Stimulated activated CD8-positive, alpha-beta memory T cell treated with anti-CD3 and anti-CD28 coated beads, Interleukin-7, amount 100 ng/mL, for 1 hour (primary cell): Measurements from ENCODE around the gene MDFI.
"Not testable (repeated sequence)": the region's sequence is repeated elsewhere in the genome, so short reads cannot be mapped to it uniquely, and the experiment has no call there.

ENCODE experiments used
- DNase-seq, 2 donors: peaks; one replicate each; pipeline ENCODE4 v3.0.0-alpha.2; 2020; ENCODE audit warnings: low read depth in 2 of 2

Gene MDFI

GRCh38 chr6:41602864-41603608, 35.2 kb upstream of the MDFI start:
- peak; percentile 38 to 48 for DNase-seq

GRCh38 chr6:41604006-41604405, 34.3 kb upstream of the MDFI start:
- no peak for DNase-seq

DNA sequence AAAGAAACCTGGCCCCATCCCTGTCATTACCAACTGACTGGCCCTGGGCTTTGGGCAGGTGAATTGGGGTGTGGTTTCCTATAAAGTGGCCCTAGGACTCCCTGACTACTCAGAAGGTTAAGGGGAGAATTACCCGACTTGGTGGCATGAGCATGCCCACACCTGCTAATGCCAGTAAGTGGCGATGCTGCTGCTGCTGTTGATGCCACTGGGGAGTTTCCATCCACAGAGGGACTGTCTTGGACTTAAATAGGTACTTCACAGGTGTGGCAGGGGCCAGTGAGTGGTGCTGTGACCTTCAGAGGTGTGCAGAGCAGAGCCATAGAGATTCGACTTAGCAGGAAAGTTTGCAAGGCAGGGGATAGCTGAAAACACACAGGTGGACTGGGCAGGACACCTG, 32.6 kb upstream of the MDFI start:
- DNase-seq: no peak

DNA sequence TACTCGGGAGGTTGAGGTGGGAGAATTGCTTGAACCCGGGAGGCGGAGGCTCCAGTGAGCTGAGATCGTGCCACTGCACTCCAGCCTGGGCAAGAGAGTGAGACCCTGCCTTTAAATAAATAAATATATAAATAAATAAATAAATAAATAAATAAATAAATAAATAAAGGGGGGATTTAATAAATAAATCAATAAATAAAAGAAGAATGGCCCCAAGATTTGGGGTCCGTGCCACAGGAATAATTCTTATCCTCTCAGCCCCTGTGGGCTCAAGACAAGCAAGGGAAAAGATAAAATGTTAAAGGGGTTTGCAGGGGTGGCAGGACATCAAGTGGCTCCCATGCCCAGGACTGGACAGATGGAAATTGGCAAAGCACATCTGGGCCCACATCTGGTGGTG, 31.2 kb upstream of the MDFI start:
- DNase-seq: no peak

DNA sequence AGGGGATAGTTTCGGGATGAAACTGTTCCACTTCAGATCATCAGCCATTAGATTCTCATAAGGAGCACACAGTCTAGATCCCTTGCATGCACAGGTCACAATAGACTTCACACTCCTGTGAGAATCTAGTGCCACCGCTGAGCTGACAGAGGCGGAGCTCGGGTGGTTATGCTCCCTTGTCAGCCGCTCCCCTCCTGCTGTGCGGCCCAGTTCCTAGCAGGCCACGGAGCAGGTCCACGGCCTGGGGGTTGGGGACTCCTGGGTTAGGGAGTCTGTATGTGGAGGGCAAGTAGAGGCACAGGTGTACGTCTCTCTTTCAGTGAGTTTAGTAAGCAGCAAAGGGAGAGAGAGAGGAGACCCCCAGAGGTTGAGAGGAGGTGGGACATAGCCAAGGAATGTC, 30.5 kb upstream of the MDFI start:
- DNase-seq: no peak

- no peak for DNase-seq
These were observed 29.7 kb upstream of the MDFI start for GRCh38 chr6:41608443-41609151.

DNA sequence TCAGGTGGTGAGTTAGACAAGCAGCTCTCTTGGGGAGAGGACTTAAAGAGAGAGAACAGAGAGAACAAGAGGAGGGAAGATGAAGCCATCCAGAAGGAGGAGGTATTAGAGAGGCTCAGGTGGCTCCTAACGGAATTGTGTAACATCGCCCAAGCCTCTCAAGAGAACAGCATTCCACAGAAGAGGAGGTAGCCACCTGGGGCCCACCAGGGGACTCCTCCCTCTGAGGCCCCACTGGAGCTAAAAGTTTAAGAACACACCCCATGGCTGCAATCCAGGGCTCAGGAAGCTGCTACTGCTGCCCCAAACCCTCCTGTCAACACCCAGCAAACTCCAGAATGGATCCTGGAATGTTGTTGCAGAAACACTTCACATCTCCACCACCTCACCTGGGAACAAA, 23.6 kb upstream of the MDFI start:
- no peak for DNase-seq

GRCh38 chr6:41615311-41615710, 23.0 kb upstream of the MDFI start:
- DNase-seq: no peak

GRCh38 chr6:41618598-41618997, 19.7 kb upstream of the MDFI start:
- no peak for DNase-seq

- DNase-seq: not testable (repeated sequence)
These were observed 19.1 kb upstream of the MDFI start for GRCh38 chr6:41619193-41619592.

DNA sequence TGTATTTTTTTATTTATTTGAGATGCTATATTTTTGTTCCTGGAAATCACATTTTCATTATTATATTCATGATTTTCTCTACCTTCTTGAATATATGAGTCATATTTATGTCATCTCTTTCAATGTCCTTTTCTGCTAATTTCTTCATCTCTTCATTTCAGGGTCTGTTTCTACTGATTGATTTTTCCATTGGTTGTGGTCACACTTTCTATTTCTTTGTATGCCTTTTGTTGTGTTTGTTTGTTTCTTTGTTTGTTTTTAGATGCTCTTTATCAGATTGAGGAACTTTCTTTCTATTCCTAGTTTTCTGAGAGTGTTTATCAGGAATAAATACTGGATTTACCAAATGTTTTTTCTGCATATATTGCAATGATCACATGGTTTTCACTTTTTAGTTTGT, 16.9 kb upstream of the MDFI start:
- DNase-seq: no peak

- DNase-seq: no peak
These were observed 16.5 kb upstream of the MDFI start for GRCh38 chr6:41621802-41622201.

GRCh38 chr6:41622206-41622988, 15.9 kb upstream of the MDFI start:
- no peak for DNase-seq

GRCh38 chr6:41623330-41623729, 14.9 kb upstream of the MDFI start:
- DNase-seq: no peak

GRCh38 chr6:41624621-41625380, 13.5 kb upstream of the MDFI start:
- DNase-seq: no peak

DNA sequence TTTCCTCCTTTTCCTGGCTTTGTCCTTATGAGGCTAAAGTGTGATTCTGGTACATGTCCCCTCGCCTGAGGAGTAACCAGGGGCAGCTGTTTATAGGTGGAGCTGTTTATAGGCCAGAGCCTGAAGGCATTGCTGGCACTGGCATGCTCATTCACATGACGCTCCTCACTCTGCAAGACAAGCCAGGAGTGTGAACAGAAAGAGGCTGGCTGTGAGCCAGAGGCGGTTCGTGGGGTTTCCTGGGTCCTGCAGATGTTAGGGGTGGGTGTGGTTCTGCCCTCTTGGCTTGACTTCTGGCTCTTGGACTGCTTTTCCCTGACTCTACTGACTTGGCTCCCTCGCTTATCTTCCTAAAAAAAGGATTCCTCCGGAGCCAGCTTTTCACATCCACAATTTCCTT, 12.8 kb upstream of the MDFI start:
- DNase-seq: no peak

DNA sequence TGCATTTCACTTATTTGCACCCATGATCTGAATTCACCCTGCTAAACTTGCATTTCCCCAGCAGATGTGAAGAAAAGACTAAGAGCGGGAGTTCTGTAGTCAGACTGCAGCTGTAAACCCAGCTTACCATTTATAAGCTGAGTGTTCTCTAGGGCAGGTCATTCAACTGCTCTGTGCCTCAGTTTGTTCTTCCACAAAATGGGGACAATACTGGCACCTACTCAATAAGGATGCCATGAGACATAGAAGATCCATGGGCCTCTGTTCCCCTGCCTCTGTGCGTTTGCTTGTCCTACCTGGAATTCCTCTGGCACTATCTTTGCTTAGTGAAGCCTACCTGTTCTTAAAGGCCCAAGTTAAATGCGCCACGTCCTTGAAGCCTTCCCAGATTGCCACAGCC, 12.2 kb upstream of the MDFI start:
- DNase-seq: no peak

DNA sequence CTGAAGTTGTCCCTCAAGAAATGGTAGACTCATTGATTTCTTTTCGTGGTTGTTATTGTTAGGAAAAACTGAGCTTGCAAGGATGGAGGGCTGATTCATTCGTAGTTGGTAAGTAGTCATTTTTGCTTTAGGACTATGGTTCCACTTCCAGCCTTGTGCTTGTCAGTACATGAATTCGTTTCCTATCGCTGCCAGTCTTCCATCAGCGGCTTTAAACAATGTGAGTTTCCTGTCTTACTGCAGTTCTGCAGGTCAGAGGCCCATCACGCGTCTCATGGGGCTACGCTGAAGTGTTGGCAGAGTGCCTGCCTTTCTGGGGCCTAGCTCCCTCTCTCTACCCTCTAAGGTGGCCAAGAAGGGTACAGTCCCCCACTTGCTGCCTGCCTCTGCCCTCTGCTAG, 11.4 kb upstream of the MDFI start:
- DNase-seq: no peak

DNA sequence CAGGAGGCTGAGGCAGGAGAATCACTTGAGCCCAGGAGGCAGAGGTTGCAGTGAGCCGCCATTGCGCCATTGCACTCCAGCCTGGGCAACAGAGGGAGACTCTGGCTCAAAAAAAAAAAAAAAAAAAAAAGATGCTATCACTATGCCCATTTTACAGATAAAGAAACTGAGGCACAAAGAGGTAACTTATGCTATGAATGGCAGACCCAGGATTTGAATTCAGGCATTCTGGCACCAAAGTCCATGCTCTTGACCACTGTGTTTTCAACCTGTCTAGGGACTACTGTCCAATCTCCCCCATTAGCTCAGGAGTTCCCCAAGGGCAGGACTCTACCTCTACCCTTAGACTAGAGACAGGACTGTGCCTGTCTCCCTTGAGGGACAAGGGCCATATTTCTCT, 9.1 kb upstream of the MDFI start:
- DNase-seq: no peak

DNA sequence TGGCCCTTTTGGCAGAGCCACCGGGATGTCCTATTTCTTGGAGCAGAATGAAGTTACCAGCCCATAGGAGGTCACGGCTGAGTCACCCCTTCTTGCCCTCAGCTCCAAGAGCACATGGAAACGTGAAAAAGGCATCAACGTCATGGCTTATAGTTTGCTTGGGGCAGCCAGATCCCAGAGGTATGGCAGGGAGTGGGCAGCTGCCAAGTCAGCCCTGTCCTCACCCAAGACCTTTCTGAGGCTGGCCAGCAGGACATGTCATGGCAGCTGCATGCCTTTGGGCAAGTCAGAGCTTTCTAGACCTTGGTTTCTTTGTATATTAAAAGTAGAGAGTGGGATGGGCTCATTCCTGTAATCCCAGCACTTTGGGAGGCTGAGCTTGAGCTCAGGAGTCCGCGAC, 8.2 kb upstream of the MDFI start:
- DNase-seq: no peak

DNA sequence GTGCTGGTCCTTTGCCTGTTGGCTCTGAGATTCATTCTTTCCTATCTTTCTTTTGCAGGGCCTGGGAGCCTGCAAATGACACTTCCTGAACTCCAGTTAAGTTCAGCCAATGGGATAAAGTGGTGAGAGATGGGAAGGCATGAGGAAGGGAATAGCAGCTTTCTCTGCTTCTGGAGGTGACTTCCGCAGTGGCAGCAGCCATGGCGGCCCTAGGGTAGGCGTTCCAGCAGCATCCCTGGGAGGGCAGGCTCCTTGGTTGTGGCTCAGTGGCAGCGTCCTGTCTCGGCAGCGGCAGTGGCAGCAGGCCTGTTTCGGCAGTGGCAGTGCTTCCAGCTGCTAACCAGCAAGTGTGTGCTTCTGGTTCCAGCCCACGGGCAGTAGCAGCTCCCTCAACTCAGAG, 7.3 kb upstream of the MDFI start:
- no peak for DNase-seq

GRCh38 chr6:41633056-41633634, 5.1 kb upstream of the MDFI start:
- DNase-seq: no peak
